AG10803 (cell line): Measurements from ENCODE around the gene SLC9A9.
A peak's percentile ranks its signal among the peaks of the same experiment; 100 is the strongest.

ENCODE experiments used
- DNase-seq: peaks from one replicate; pipeline ENCODE4 v3.0.0; 2010; ENCODE audit warnings: low read depth
- H3K4me3 ChIP-seq: 2 replicates; pipeline ENCODE4 v1.5.1; 2011; ENCODE audit warnings: mild to moderate bottlenecking, low read length, control low read depth
- TF ChIP-seq, protein P1 (sequence below): conservative IDR thresholded peaks from 2 replicates; pipeline ENCODE4 v1.5.1; 2011; ENCODE audit warnings: mild to moderate bottlenecking, low read length, control low read depth, inconsistent platforms

SLC9A9 gene

DNA sequence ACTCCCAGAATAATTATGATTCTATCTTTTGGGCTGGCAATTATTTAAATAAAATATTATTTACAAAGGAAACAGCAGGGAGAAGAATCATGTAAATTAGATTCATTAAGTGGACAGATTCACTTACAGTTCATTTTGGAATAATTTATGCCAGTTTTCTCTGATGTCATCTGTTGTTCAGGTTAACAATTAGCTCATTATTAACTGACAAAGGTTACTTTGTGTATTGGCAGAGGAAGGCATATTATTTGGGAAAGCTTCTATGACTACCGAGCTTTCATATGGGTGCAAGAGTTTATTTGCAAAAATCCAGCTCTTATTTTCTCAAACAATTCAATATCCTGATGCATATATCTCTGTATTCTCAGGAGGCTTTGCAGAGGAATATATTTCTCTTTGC lies 504.3 kb downstream of the SLC9A9 start:
- TF ChIP-seq, protein P1, sequence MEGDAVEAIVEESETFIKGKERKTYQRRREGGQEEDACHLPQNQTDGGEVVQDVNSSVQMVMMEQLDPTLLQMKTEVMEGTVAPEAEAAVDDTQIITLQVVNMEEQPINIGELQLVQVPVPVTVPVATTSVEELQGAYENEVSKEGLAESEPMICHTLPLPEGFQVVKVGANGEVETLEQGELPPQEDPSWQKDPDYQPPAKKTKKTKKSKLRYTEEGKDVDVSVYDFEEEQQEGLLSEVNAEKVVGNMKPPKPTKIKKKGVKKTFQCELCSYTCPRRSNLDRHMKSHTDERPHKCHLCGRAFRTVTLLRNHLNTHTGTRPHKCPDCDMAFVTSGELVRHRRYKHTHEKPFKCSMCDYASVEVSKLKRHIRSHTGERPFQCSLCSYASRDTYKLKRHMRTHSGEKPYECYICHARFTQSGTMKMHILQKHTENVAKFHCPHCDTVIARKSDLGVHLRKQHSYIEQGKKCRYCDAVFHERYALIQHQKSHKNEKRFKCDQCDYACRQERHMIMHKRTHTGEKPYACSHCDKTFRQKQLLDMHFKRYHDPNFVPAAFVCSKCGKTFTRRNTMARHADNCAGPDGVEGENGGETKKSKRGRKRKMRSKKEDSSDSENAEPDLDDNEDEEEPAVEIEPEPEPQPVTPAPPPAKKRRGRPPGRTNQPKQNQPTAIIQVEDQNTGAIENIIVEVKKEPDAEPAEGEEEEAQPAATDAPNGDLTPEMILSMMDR = no peak
- H3K4me3 ChIP-seq = no peak overlapping the region
- no peak for DNase-seq

DNA sequence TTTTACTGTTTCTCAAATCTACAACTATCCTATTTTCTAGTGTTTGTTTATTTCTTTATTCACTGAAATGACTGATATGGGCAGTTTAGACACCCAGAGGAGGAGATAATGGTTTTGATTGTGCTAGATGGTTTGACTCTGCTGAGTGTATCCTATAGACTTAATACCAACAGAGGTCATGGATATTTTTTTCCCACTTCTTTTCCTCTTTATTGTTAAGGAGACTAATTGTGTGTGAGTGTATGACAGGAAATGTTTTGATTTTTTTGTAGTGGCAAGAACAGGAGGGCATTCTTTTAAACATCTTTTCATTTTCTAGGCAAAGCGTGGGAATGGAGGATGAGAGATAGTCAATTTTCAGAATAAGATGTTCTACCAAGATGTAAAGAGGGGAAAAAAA lies 505.2 kb downstream of the SLC9A9 start:
- no peak for DNase-seq
- H3K4me3 ChIP-seq = no peak overlapping the region
- TF ChIP-seq, protein P1 = no peak

DNA sequence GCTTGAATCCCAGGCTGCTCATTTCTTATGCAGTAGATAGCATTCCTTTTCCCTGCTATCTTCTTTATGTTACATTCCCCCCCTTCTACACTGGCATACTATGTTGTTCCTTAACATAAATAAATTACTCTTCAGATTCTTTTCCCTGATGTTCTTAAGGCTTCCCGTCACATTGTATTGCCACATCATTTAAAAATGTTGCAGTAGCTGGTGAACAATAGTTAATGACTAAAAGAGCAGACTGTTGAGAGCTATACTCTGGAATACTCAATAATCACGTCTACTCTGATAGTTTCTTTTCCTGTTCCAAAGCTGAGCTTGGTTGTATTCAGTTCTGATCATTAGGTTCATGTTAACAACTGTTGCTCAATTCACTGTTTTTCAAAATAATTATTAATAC lies 508.8 kb downstream of the SLC9A9 start:
- H3K4me3 ChIP-seq = no peak overlapping the region
- TF ChIP-seq, protein P1 = no peak
- DNase-seq = no peak

DNA sequence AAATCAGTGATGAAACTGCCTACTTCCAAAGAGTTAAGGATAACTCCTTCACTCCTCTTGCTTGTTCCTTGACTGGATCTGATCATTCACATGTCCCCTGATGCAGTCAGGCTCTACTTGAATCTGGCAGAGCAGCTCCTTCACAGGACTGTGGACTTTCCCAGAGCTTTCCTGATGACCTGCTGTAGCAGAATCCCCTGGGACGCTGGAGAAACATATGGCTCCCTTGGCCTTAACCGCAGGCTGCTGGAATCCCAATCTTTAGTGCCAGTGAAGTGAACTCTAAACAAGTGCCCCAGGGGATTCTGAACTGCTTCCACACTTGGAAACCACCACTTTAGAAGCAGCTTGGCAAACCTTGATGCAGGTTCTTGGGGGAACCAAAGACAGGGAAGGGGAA lies 510.9 kb downstream of the SLC9A9 start:
- no peak overlapping the region for H3K4me3 ChIP-seq
- TF ChIP-seq, protein P1 = no peak
- peak; percentile 31 for DNase-seq

DNA sequence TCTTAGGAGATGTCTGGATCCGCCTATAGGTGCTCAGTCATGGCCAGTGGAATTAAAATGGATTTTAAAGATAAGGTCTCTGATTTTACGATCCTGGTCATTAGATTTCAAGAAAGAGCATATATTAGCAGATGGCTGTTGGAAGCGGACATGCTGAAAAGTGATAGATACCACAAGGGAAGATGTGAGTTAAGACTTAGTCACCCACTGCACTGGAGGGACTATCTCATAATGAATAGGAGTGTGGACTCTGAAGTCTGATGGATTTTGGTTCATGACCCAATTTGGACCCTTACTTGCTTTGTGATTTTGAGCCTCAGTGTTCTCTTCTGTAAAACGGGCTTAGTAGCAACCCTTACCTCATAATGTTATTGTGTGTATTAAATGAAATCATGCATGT lies 514.0 kb downstream of the SLC9A9 start:
- H3K4me3 ChIP-seq = no peak overlapping the region
- DNase-seq = no peak
- TF ChIP-seq, protein P1 = no peak

DNA sequence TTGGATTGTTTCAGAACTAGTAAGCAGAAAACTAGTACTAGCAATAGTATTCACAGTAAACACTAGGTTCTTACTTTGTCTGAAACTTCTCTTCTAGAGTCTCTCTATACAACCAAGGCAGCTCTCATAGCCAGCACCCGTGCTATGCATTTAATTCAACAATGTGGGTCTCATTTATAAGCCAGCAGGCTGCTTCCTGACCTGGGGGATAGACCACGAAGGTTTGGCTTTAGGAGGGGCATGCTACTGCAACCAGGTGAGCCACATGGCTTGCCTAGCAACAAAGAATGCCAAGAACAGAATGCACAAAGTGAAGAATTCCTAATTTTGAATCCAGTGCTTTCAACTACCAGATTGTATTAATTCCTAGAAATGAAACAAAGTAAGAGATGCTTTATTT lies 514.9 kb downstream of the SLC9A9 start:
- TF ChIP-seq, protein P1 = no peak
- DNase-seq = no peak
- no peak overlapping the region for H3K4me3 ChIP-seq

DNA sequence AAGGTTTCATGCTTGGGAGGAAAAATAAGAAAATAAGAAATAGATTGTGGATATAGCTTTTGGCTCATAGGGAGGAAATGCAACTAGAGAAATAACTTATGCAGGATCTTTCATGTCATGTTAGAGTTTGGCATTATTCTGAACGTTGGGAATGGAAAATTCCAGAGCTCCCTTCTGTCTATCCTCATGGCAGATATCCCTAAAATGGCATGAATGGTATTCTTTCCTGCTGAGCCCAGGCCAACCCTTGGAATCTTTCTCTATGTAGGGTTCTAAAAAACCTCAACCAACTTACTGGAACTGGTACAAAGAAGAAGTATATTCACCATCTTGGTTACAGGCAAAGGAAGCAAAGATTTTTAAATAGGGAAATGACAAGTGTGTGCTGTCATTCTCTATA lies 516.2 kb downstream of the SLC9A9 start:
- TF ChIP-seq, protein P1 = no peak
- DNase-seq = peak; percentile 29

More for the DNA sequence above, 516.2 kb downstream of the SLC9A9 start:
- no peak overlapping the region for H3K4me3 ChIP-seq
